ENCODE data around the gene PRICKLE2. TPM values are rescaled to one million over a fixed set of nuclear protein-coding genes. Genes with fewer than 3 reads are reported as not detected.

PRICKLE2 gene, protein sequence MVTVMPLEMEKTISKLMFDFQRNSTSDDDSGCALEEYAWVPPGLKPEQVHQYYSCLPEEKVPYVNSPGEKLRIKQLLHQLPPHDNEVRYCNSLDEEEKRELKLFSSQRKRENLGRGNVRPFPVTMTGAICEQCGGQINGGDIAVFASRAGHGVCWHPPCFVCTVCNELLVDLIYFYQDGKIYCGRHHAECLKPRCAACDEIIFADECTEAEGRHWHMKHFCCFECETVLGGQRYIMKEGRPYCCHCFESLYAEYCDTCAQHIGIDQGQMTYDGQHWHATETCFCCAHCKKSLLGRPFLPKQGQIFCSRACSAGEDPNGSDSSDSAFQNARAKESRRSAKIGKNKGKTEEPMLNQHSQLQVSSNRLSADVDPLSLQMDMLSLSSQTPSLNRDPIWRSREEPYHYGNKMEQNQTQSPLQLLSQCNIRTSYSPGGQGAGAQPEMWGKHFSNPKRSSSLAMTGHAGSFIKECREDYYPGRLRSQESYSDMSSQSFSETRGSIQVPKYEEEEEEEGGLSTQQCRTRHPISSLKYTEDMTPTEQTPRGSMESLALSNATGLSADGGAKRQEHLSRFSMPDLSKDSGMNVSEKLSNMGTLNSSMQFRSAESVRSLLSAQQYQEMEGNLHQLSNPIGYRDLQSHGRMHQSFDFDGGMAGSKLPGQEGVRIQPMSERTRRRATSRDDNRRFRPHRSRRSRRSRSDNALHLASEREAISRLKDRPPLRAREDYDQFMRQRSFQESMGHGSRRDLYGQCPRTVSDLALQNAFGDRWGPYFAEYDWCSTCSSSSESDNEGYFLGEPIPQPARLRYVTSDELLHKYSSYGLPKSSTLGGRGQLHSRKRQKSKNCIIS
- total RNA-seq, result 7.5 and 8.9 TPM in 2 replicates

DNA sequence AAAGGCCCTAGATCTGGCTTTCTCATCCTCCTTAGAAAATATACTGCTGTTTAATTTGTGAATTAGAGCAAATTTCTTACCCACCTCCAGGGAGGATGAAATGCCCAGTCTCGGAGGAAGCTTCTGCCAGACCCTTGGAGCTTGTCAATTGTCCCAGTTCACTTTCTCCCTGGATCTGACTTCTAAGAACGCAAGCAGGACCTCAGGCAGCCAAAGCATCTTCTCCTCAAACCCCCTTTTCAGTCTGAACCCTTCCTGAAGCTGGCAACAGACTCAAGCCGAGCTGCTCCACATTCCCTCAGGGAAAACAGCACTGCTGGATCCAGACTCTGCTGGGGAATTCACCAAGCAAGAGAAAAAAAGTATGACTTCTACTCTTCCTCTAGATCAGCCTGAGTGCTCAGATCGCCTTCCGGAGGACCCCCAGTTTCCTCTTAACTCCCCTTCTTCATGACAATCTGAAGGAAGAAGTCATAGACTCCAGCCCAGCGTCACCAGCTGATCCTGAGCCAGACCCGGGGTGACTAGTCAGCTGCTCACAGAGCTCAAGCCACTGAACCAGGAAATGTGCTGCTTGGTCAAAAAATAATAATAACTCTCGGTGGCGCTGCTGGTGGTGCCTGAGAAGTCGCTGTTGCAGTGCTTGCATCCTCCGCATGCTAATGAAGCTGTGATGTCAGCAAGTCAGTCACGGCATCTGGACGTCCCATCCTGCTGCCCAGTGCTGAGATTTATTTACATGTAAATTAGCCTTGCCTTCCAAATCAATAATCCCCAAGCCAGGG is at the start of gene PRICKLE2:
PRICKLE2 (minus strand) TSS at position 641 of the 785 bp plus-strand sequence. CDS start 26,539 bp downstream, outside the sequence.

Other genes with a start within 250 kb of the PRICKLE2 start
- 116 and 137 TPM in 2 replicates for gene PSMD6, start 202.0 kb downstream of the PRICKLE2 start, total RNA-seq

Data from myometrial cell (primary cell).